Spleen (tissue), 11 donors: Measurements from ENCODE around the gene ROCK1. TPM values are rescaled to one million over a fixed set of nuclear protein-coding genes. Genes with fewer than 3 reads are reported as not detected.
"Not testable (repeated sequence)": the region's sequence is repeated elsewhere in the genome, so short reads cannot be mapped to it uniquely, and the experiment has no call there.

Experiments
- DNase-seq: peaks from one replicate; pipeline ENCODE4 v3.0.0-alpha.2; 2020
- H3K27ac ChIP-seq, 8 donors: fragments of 200-600 bp; sonication (generic) in 7 of 8; 1 replicate in 4 of 8; 2 replicates in 4 of 8; pipeline versions ENCODE4 v1.5.0 to v1.8.0; 2016 to 2021; ENCODE audit warnings: inconsistent platforms in 4 of 8, mild to moderate bottlenecking in 4 of 8, moderate library complexity in 1 of 8
- H3K27me3 ChIP-seq, 7 donors: fragments of 200-600 bp; sonication (generic) in 6 of 7; replicated peaks in 1 of 7; 1 replicate in 4 of 7; 2 replicates in 3 of 7; pipeline versions ENCODE4 v1.5.0 to v1.8.0; 2016 to 2021; ENCODE audit warnings: inconsistent platforms in 3 of 7, mild to moderate bottlenecking in 1 of 7
- H3K36me3 ChIP-seq, 6 donors: fragments of 200-600 bp; sonication (generic) in 5 of 6; 1 replicate in 4 of 6; 2 replicates in 2 of 6; pipeline versions ENCODE4 v1.5.0 to v1.8.0; 2016 to 2021; ENCODE audit warnings: inconsistent platforms in 2 of 6
- H3K4me1 ChIP-seq, 6 donors: fragments of 200-600 bp; sonication (generic) in 5 of 6; 1 replicate in 3 of 6; 2 replicates in 3 of 6; pipeline versions ENCODE4 v1.5.0 to v1.8.0; 2016 to 2021; ENCODE audit warnings: inconsistent platforms in 3 of 6
- H3K4me3 ChIP-seq, 8 donors: fragments of 200-600 bp; sonication (generic) in 7 of 8; 1 replicate in 4 of 8; 2 replicates in 4 of 8; pipeline versions ENCODE4 v1.5.0 to v1.8.0; 2016 to 2021; ENCODE audit warnings: inconsistent platforms in 4 of 8, mild to moderate bottlenecking in 4 of 8, moderate library complexity in 2 of 8
- H3K9me3 ChIP-seq, 8 donors: fragments of 200-600 bp; sonication (generic) in 7 of 8; 1 replicate in 4 of 8; 2 replicates in 4 of 8; pipeline versions ENCODE4 v1.5.0 to v1.8.0; 2016 to 2021; ENCODE audit warnings: inconsistent platforms in 4 of 8
- POLR2A ChIP-seq, 3 donors: fragments of 450-650 bp; IDR thresholded peaks; one replicate each; pipeline ENCODE4 v1.5.1; 2017; ENCODE audit warnings: antibody characterized with exemption in 3 of 3, mild to moderate bottlenecking in 1 of 3
- POLR2AphosphoS5 ChIP-seq, 3 donors: sonication (generic); formaldehyde crosslinking; IDR thresholded peaks; one replicate each; pipeline ENCODE4 v1.5.1; 2017; ENCODE audit warnings: antibody characterized with exemption in 3 of 3
- WGBS, 5 donors: extraction: QIAGEN DNeasy Blood & Tissue Kit in 3 of 5; methylation state at CpG; one replicate each; pipeline versions ENCODE4 v1.1.5 to v1.1.7; 2013 to 2018; 5-methylcytosine and 5-hydroxymethylcytosine counted together
- intact Hi-C: fragments of 100-400 bp; cut with DNase I; formaldehyde crosslinking; loops from one replicate; pipeline ENCODE4 v1.15.0; 2023; ENCODE audit warnings: low total_unique reads
- polyA plus RNA-seq, 3 donors: library from polyadenylated mRNA; stranded (reverse); fragments of 200-250 nt; gene quantifications; one replicate each; pipeline ENCODE4 v1.2.1, GENCODE V29; 2013
- total RNA-seq, 7 donors: library from RNA; depleted of rRNA in 3 of 7; stranded (reverse); fragments of >200 nt in 3 of 7; fragmentation: NEBNext Ultra II Directional in 4 of 7; extraction: Animal tissue kit (Norgen Biotek cat#: 25700) in 4 of 7; gene quantifications; one replicate each; pipeline versions ENCODE4 v1.1.0 to v1.2.1, GENCODE V29; 2016 to 2021
- TF ChIP-seq, protein P1 (sequence below), 11 experiments: fragments of 200-600 bp in 7 of 11; fragments of 450-650 bp in 4 of 11; sonication (generic) in 4 of 11; IDR thresholded peaks in 8 of 11; conservative IDR thresholded peaks in 3 of 11; 1 replicate in 7 of 11; 2 replicates in 4 of 11; pipeline versions ENCODE4 v1.4.0 to v1.8.0; 2016 to 2021; ENCODE audit warnings: antibody characterized with exemption in 11 of 11, inconsistent platforms in 4 of 11, mild to moderate bottlenecking in 1 of 11
- donor health status: healthy with polysubstance abuse.
- donor health status: DM: no; HTN: no; CAD: no; lungs with moderate emphysema.
- donor health status: DM: no; HTN: no; CAD: no.
- donor health status: Bipolar disorder and iron deficiency.
- donor health status: healthy.
- donor health status: DM: no; HTN: no; CAD: no.
- donor health status: DM: yes; HTN: yes; CAD: no.

Gene ROCK1
- total and polyA plus RNA-seq, 10 donors = 8.9 to 111 (median 77.3) TPM

DNA sequence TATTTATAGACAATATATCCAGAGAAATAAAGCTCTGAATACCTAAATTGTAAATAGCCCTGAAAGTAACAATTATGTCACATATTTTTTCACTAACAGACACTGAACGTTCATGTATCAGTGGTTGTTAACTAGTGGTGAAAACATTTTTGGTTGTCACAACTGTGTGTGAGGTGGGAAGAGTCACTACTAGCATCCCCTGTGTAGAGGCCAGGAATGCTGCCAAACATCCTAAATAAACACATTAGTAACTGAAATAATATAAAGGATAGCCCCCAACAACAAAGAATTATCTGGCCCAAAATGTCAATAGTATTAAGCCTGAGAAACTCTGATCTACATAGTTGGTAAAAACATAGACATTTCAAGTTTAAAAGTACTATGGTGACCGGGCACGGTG, 64.5 kb downstream of the ROCK1 start:
- Histone ChIP-seq H3K9me3 (no peaks in the 10 kb centered on the region), H3K27me3 (no peaks in the 10 kb centered on the region), H3K4me1 (peaks cover 18 to 57% (median 29%) of the 10 kb centered on the region in 6 donors), H3K4me3 (no peak overlapping the region), H3K27ac (no peak overlapping the region), H3K36me3 (peaks cover 0 to 67% (median 20%) of the 10 kb centered on the region in 6 donors)
- no peak for DNase-seq
- WGBS, 5 donors = 81 to 97% (median 93%) methylated on average over 3 of the region's 3 CpGs
- intact Hi-C loops = no loop called here
- TF ChIP-seq, protein P1, sequence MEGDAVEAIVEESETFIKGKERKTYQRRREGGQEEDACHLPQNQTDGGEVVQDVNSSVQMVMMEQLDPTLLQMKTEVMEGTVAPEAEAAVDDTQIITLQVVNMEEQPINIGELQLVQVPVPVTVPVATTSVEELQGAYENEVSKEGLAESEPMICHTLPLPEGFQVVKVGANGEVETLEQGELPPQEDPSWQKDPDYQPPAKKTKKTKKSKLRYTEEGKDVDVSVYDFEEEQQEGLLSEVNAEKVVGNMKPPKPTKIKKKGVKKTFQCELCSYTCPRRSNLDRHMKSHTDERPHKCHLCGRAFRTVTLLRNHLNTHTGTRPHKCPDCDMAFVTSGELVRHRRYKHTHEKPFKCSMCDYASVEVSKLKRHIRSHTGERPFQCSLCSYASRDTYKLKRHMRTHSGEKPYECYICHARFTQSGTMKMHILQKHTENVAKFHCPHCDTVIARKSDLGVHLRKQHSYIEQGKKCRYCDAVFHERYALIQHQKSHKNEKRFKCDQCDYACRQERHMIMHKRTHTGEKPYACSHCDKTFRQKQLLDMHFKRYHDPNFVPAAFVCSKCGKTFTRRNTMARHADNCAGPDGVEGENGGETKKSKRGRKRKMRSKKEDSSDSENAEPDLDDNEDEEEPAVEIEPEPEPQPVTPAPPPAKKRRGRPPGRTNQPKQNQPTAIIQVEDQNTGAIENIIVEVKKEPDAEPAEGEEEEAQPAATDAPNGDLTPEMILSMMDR (IDR thresholded peaks at IDR 0.05 in 8 of 11, conservative IDR thresholded peaks at IDR 0.05 in 3 of 11) = no peak
- no peak for TF ChIP-seq POLR2AphosphoS5 (IDR thresholded peaks at IDR 0.05)
- no peak for TF ChIP-seq POLR2A (IDR thresholded peaks at IDR 0.05)

DNA sequence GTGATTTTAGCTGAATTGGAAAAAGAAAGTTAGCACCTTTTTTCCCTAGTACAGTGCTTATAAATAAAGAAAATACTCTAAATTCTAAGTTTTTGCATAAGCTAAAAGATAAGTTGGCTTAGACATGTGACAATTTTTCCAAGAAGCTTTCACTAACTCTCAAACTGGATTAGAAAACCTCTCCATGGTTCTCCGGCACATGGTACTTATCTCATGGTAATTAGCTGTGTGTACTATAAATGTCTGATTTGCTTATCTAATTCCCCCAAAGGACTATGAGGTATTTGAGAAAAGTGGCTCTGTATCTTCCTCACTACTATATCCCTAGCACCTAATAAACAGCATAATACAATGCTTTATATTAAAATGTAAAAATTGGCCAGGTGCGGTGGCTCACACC, 71.1 kb downstream of the ROCK1 start:
- 92 to 97% (median 95%) methylated on average over 2 of the region's 2 CpGs for WGBS, 5 donors

DNA sequence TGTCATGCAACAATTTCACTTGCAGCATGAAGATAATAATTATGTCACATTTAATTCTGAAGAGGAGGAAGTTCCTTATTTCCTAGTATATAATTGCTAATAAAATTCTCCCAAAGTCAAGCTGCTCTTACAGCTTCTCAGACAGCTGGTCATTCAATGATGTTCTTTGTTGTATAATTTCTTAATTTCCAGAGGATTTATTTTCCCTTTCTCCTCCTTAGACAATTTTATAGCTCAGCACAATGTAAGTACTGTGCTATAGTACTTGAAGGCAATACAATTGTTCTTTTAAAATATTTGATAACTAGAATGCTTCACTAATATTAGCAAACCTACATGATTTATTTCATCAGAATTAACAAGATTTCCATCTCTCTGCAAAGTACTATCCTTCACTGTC, 73.4 kb downstream of the ROCK1 start:
- H3K9me3 ChIP-seq = no peaks in the 10 kb centered on the region
- no peak for TF ChIP-seq POLR2A (IDR thresholded peaks at IDR 0.05)
- TF ChIP-seq, protein P1 (IDR thresholded peaks at IDR 0.05 in 8 of 11, conservative IDR thresholded peaks at IDR 0.05 in 3 of 11) = no peak
- TF ChIP-seq POLR2AphosphoS5 (IDR thresholded peaks at IDR 0.05) = no peak
- H3K27me3 ChIP-seq = no peaks in the 10 kb centered on the region
- no peak for DNase-seq
- H3K27ac ChIP-seq = no peak overlapping the region
- intact Hi-C loops = no loop called here
- peaks cover 0 to 92% (median 28%) of the 10 kb centered on the region in 6 donors for H3K36me3 ChIP-seq
- H3K4me3 ChIP-seq = no peak overlapping the region
- peaks cover 0 to 14% (median 0%) of the 10 kb centered on the region in 6 donors for H3K4me1 ChIP-seq

More for the DNA sequence above, 71.1 kb downstream of the ROCK1 start:
- H3K4me1 ChIP-seq = peaks cover 0 to 30% (median 2%) of the 10 kb centered on the region in 6 donors
- no peak overlapping the region for H3K4me3 ChIP-seq
- no peak overlapping the region for H3K27ac ChIP-seq
- no peaks in the 10 kb centered on the region for H3K9me3 ChIP-seq
- DNase-seq = no peak
- H3K36me3 ChIP-seq = peaks cover 0 to 98% (median 34%) of the 10 kb centered on the region in 6 donors
- no peak for TF ChIP-seq POLR2AphosphoS5 (IDR thresholded peaks at IDR 0.05)
- no peaks in the 10 kb centered on the region for H3K27me3 ChIP-seq
- intact Hi-C loops = no loop called here

GRCh38 chr18:21031845-21032244, 79.8 kb downstream of the ROCK1 start:
- H3K27ac ChIP-seq = no peak overlapping the region
- no peak for DNase-seq
- H3K36me3 ChIP-seq = peaks cover 0 to 93% (median 25%) of the 10 kb centered on the region in 6 donors
- no peaks in the 10 kb centered on the region for H3K27me3 ChIP-seq
- no peak for TF ChIP-seq POLR2A (IDR thresholded peaks at IDR 0.05)
- no peak for TF ChIP-seq POLR2AphosphoS5 (IDR thresholded peaks at IDR 0.05)
- TF ChIP-seq, protein P1 (IDR thresholded peaks at IDR 0.05 in 8 of 11, conservative IDR thresholded peaks at IDR 0.05 in 3 of 11) = no peak
- intact Hi-C loops = no loop called here
- H3K4me3 ChIP-seq = no peak overlapping the region
- peaks cover 0 to 21% (median 10%) of the 10 kb centered on the region in 8 donors for H3K9me3 ChIP-seq
- peaks cover 0 to 1% (median 0%) of the 10 kb centered on the region in 6 donors for H3K4me1 ChIP-seq

- WGBS, 5 donors = 98 to 99% (median 98%) methylated on average over 13 of the region's 13 CpGs
- DNase-seq, H3K27me3 ChIP-seq, intact Hi-C loops, H3K4me3 ChIP-seq, H3K4me1 ChIP-seq, H3K27ac ChIP-seq, H3K9me3 ChIP-seq: not testable (repeated sequence)
- H3K36me3 ChIP-seq = peaks cover 0 to 99% (median 56%) of the 10 kb centered on the region in 6 donors
Measured at GRCh38 chr18:21018257-21018656, 93.4 kb downstream of the ROCK1 start.
